ENCODE data around the gene KIAA0513.

KIAA0513 gene

DNA sequence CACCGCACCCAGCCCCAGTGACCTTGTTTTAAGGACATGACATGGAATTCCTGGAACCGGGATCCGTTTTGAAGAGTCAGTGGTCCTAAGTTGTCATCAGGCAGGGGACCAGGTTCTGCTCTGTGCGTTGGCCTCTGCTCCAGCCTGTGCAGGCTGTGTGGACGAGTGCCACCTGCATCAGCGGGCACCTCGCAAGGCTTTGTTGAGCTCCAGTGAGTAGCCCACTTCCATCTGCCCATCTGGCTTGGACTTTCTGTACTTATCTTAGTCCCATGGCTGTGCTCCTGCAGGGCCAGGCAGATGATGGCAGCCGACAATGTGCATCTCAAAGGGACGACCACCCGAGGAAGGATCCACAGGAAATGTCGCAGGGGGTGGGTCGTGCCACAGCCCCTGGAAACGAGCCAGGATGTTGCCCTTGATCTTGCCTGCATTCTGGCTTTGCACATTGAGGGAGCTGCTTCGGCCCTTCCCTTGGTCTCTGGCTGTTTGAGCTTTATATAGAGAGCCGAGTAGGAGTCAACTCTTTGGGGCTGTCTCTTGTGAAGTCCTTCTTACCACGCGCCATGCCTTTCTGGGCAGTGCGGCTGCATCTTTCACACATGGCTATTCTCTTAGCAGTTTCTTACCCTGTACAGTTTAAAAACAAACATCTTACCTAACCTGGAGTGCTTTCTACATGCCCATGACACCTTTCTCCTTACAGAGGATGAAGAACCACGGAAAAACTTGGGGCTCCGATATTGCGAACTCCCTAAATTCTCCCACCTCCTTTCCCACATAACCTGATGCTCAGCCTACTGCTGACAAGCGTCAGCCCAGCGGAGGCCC is 18.3 kb downstream of the KIAA0513 start:
- no peak overlapping the region for H3K27ac ChIP-seq (ENCODE audit: low read depth, low read length, poor library complexity, severe bottlenecking)
- no peaks in the 10 kb centered on the region for H3K9me3 ChIP-seq (ENCODE audit: low read length)
- H4K20me1 ChIP-seq (ENCODE audit: insufficient read depth, low read length): no peaks in the 10 kb centered on the region
- no peaks in the 10 kb centered on the region for H3K27me3 ChIP-seq (ENCODE audit: insufficient read depth, low read length)
- H3F3A ChIP-seq (ENCODE audit: insufficient read depth, low read length): no peaks in the 10 kb centered on the region
- H3K4me1 ChIP-seq (ENCODE audit: insufficient read depth, low read length, severe bottlenecking): no peaks in the 10 kb centered on the region
- no peaks in the 10 kb centered on the region for H3K9me2 ChIP-seq (ENCODE audit: low read depth, low read length)
- H3K79me2 ChIP-seq (ENCODE audit: insufficient read depth, low read length): no peaks in the 10 kb centered on the region
- H3K36me3 ChIP-seq (ENCODE audit: insufficient read depth, low read length): no peaks in the 10 kb centered on the region
- TF ChIP-seq, protein P1, sequence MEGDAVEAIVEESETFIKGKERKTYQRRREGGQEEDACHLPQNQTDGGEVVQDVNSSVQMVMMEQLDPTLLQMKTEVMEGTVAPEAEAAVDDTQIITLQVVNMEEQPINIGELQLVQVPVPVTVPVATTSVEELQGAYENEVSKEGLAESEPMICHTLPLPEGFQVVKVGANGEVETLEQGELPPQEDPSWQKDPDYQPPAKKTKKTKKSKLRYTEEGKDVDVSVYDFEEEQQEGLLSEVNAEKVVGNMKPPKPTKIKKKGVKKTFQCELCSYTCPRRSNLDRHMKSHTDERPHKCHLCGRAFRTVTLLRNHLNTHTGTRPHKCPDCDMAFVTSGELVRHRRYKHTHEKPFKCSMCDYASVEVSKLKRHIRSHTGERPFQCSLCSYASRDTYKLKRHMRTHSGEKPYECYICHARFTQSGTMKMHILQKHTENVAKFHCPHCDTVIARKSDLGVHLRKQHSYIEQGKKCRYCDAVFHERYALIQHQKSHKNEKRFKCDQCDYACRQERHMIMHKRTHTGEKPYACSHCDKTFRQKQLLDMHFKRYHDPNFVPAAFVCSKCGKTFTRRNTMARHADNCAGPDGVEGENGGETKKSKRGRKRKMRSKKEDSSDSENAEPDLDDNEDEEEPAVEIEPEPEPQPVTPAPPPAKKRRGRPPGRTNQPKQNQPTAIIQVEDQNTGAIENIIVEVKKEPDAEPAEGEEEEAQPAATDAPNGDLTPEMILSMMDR (IDR thresholded peaks at IDR 0.05; ENCODE audit: low read length): no peak
- no peak for TF ChIP-seq EZH2 (IDR thresholded peaks at IDR 0.05; ENCODE audit: borderline replicate concordance, low read length)
- H3K4me2 ChIP-seq (ENCODE audit: low read length): no peak overlapping the region
- H3K4me3 ChIP-seq (ENCODE audit: low read depth, low read length, poor library complexity, severe bottlenecking): no peak overlapping the region
- no peak overlapping the region for H3K9ac ChIP-seq (ENCODE audit: low read length)
- no peak overlapping the region for H2AFZ ChIP-seq (ENCODE audit: low read length)

GRCh38 chr16:85046472-85046916 is 18.9 kb downstream of the KIAA0513 start:
- Histone ChIP-seq H3K27me3 (ENCODE audit: insufficient read depth, low read length) (no peaks in the 10 kb centered on the region), H4K20me1 (ENCODE audit: insufficient read depth, low read length) (no peaks in the 10 kb centered on the region), H3F3A (ENCODE audit: insufficient read depth, low read length) (no peaks in the 10 kb centered on the region), H3K4me3 (ENCODE audit: low read depth, low read length, poor library complexity, severe bottlenecking) (no peak overlapping the region), H3K27ac (ENCODE audit: low read depth, low read length, poor library complexity, severe bottlenecking) (no peak overlapping the region), H3K36me3 (ENCODE audit: insufficient read depth, low read length) (no peaks in the 10 kb centered on the region), H3K79me2 (ENCODE audit: insufficient read depth, low read length) (no peaks in the 10 kb centered on the region), H3K9ac (ENCODE audit: low read length) (no peak overlapping the region), H2AFZ (ENCODE audit: low read length) (no peak overlapping the region), H3K4me1 (ENCODE audit: insufficient read depth, low read length, severe bottlenecking) (no peaks in the 10 kb centered on the region), H3K4me2 (ENCODE audit: low read length) (no peak overlapping the region), H3K9me3 (ENCODE audit: low read length) (no peaks in the 10 kb centered on the region), H3K9me2 (ENCODE audit: low read depth, low read length) (no peaks in the 10 kb centered on the region)
- no peak for TF ChIP-seq EZH2 (IDR thresholded peaks at IDR 0.05; ENCODE audit: borderline replicate concordance, low read length)
- TF ChIP-seq, protein P1 (IDR thresholded peaks at IDR 0.05; ENCODE audit: low read length): no peak

DNA sequence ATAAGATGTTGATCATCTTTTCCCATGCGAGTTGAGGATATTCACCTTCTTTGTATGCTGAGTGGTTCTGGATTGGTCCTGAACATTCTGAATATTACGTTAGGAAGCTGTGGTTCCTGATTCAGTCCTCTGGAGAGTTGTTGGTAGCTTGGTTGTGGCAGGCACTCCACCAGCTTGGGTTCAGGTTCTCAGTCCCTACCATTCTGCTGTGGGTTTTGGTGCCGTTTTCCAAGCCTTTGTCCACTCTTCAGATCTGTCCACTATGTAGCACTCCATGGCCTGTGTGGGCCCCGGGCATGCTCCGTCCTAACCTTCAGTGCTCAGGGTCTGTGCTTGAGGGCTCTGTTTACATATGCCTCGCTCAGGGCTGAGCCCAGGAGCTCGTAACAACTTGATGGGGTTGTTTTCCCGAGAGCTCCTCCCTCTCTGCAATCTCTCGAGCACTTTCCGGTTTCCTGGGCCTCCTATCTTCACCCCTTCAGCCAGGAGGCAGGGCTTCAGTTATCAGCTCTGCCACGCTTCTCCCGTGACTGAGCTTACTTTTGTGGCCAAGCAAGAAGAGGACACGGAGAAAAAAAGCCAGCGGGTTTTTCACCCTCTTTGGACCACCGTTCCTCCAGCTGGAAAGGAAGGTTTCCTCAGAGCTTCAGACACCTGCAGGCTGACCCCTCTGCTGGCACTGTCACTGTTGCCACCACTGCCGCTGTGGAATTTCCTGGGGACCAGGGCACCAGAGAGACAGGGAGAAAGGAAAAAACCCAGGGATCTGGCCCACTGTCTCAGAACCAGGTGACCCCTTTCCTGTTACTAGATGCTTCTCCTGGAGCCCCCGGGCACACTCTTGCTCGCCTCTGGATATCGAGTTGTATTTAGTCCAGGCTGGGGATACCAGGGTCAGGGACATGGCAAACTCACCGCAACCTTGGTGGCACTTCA is 19.6 kb downstream of the KIAA0513 start:
- no peaks in the 10 kb centered on the region for H3K27me3 ChIP-seq (ENCODE audit: insufficient read depth, low read length)
- no peaks in the 10 kb centered on the region for H3K79me2 ChIP-seq (ENCODE audit: insufficient read depth, low read length)
- no peak overlapping the region for H2AFZ ChIP-seq (ENCODE audit: low read length)
- no peak overlapping the region for H3K4me2 ChIP-seq (ENCODE audit: low read length)
- H3K4me3 ChIP-seq (ENCODE audit: low read depth, low read length, poor library complexity, severe bottlenecking): no peak overlapping the region
- H3K9me2 ChIP-seq (ENCODE audit: low read depth, low read length): no peaks in the 10 kb centered on the region
- no peaks in the 10 kb centered on the region for H3K4me1 ChIP-seq (ENCODE audit: insufficient read depth, low read length, severe bottlenecking)
- H3K9ac ChIP-seq (ENCODE audit: low read length): no peak overlapping the region
- H3K27ac ChIP-seq (ENCODE audit: low read depth, low read length, poor library complexity, severe bottlenecking): no peak overlapping the region
- no peaks in the 10 kb centered on the region for H3K9me3 ChIP-seq (ENCODE audit: low read length)
- no peaks in the 10 kb centered on the region for H3F3A ChIP-seq (ENCODE audit: insufficient read depth, low read length)
- no peaks in the 10 kb centered on the region for H4K20me1 ChIP-seq (ENCODE audit: insufficient read depth, low read length)
- TF ChIP-seq, protein P1 (IDR thresholded peaks at IDR 0.05; ENCODE audit: low read length): no peak
- TF ChIP-seq EZH2 (IDR thresholded peaks at IDR 0.05; ENCODE audit: borderline replicate concordance, low read length): no peak
- no peaks in the 10 kb centered on the region for H3K36me3 ChIP-seq (ENCODE audit: insufficient read depth, low read length)

Measured in OCI-LY1 (cell line).